HG03575 (cell line): ENCODE data around the gene ABCD4.

Experiments
- ATAC-seq: cut with Tn5 transposase; IDR thresholded peaks from one replicate; pipeline ENCODE4 v1.9.1; 2021; ENCODE audit not compliant: unreplicated experiment, insufficient number of reproducible peaks, low FRiP score; ENCODE audit errors: extremely low read depth

The ABCD4 gene

GRCh38 chr14:74240794-74241651, 61.7 kb downstream of the ABCD4 start:
- no peak for ATAC-seq

GRCh38 chr14:74239848-74240793, 62.6 kb downstream of the ABCD4 start:
- no peak for ATAC-seq

GRCh38 chr14:74238974-74239847, 63.5 kb downstream of the ABCD4 start, which contains the start of gene VSX2:
Gene VSX2, plus strand, starts transcription at chr14:74239449. Its CDS starts 113 bp downstream, at chr14:74239562.
- ATAC-seq = no peak

GRCh38 chr14:74237441-74237840, 65.3 kb downstream of the ABCD4 start:
- no peak for ATAC-seq
